ENCODE results near the gene AJAP1.

Gene AJAP1

GRCh38 chr1:4724001-4724400, 69.6 kb downstream of the AJAP1 start:
- ChIA-PET CTCF (no interaction called here), POLR2A (no interaction called here)
- no peak for DNase-seq (ENCODE audit: extremely low spot score)
- no peak for TF ChIP-seq CTCF (IDR thresholded peaks at IDR 0.05; ENCODE audit: control extremely low read depth, extremely low read depth, low read depth, missing control alignments)

- DNase-seq (ENCODE audit: extremely low spot score): no peak
- ChIA-PET CTCF (no interaction called here), POLR2A (no interaction called here)
- no peak for TF ChIP-seq CTCF (IDR thresholded peaks at IDR 0.05; ENCODE audit: control extremely low read depth, extremely low read depth, low read depth, missing control alignments)
Observed at GRCh38 chr1:4724695-4725250, 70.4 kb downstream of the AJAP1 start.

- POLR2A ChIA-PET: no interaction called here
- TF ChIP-seq CTCF (IDR thresholded peaks at IDR 0.05; ENCODE audit: control extremely low read depth, extremely low read depth, low read depth, missing control alignments): no peak
- CTCF ChIA-PET: no interaction called here
- DNase-seq (ENCODE audit: extremely low spot score): no peak
Observed at GRCh38 chr1:4725416-4725815, 71.0 kb downstream of the AJAP1 start.

- no peak for TF ChIP-seq CTCF (IDR thresholded peaks at IDR 0.05; ENCODE audit: control extremely low read depth, extremely low read depth, low read depth, missing control alignments)
- POLR2A ChIA-PET: no interaction called here
- DNase-seq (ENCODE audit: extremely low spot score): no peak
- CTCF ChIA-PET: interaction anchor here (0.8 kb wide), 1 partner anchor 10 kb away, joined by 3 read pairs; no protein-coding TSS in a partner anchor
Observed at GRCh38 chr1:4726620-4727341, 72.4 kb downstream of the AJAP1 start.

- TF ChIP-seq CTCF (IDR thresholded peaks at IDR 0.05; ENCODE audit: control extremely low read depth, extremely low read depth, low read depth, missing control alignments): no peak
- no peak for DNase-seq (ENCODE audit: extremely low spot score)
- POLR2A ChIA-PET: no interaction called here
- CTCF ChIA-PET: no interaction called here
Observed at GRCh38 chr1:4728319-4729089, 74.1 kb downstream of the AJAP1 start.

GRCh38 chr1:4729090-4729471, 74.7 kb downstream of the AJAP1 start:
- no peak for DNase-seq (ENCODE audit: extremely low spot score)
- CTCF ChIA-PET: no interaction called here
- no peak for TF ChIP-seq CTCF (IDR thresholded peaks at IDR 0.05; ENCODE audit: control extremely low read depth, extremely low read depth, low read depth, missing control alignments)
- POLR2A ChIA-PET: no interaction called here

All from GM10248 (cell line).